Peyer's patch (tissue), 4 donors: Measurements from ENCODE around the gene UBE2E1.

Experiments
- CTCF ChIP-seq, 6 experiments: fragments of 450-650 bp in 4 of 6; fragments of 200-600 bp in 2 of 6; sonication (generic) in 1 of 6; IDR thresholded peaks; one replicate each; pipeline ENCODE4 v1.5.1; 2017 to 2019; ENCODE audit warnings: antibody characterized with exemption in 6 of 6, mild to moderate bottlenecking in 3 of 6, moderate library complexity in 1 of 6
- POLR2A ChIP-seq, 2 donors: fragments of 450-650 bp; IDR thresholded peaks; one replicate each; pipeline ENCODE4 v1.5.1; 2017; ENCODE audit warnings: antibody characterized with exemption in 2 of 2, mild to moderate bottlenecking in 2 of 2, moderate library complexity in 2 of 2

- no peak for TF ChIP-seq CTCF (IDR thresholded peaks at IDR 0.05)
- TF ChIP-seq POLR2A (IDR thresholded peaks at IDR 0.05): no peak
Observed at GRCh38 chr3:23885210-23885609, 79.5 kb downstream of the UBE2E1 start.
